ENCODE measurements around the gene GID8. TPM values are rescaled to one million over a fixed set of nuclear protein-coding genes. Genes with fewer than 3 reads are reported as not detected.

The GID8 gene
- total and polyA plus RNA-seq, 9 of the 15 experiments (the other 6 are each of a cell fraction or from before 2014, with no cell fraction given), result 7.5 to 31.6 (median 22.2) TPM

DNA sequence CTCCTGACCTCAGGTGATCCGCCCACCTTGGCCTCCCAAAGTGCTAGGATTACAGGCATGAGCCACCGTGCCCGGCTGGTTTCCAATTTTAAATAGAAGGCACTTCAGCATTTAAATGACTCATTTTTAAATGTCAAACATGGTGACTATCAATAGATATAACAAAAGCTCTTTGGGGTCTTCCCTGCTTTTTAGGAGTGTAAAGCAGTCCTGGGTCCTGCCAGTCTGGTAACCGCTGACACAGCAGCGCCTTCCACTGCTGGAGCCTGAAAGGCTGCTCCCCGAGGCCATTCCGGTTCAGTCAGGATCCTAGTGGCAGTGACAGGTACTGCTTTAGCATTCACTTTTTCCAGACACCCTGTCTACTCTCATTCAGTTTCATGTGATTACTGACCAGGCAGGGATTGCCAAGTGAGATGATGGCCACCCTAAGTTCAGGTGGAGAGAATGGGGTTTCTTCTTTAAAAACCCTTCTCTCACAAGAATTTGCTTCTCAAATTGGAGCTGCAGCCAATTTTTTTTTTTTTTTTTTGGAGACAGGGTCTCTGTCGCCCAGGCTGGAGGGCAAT is 16.7 kb upstream of the GID8 start (continued):
- TF ChIP-seq HNRNPK (IDR thresholded peaks at IDR 0.05; ENCODE audit: low read depth, low read length, poor library complexity, severe bottlenecking), result no peak
- TF ChIP-seq CCAR2 (IDR thresholded peaks at IDR 0.05; ENCODE audit: low read depth, low read length), result no peak
- TF ChIP-seq, protein P1, sequence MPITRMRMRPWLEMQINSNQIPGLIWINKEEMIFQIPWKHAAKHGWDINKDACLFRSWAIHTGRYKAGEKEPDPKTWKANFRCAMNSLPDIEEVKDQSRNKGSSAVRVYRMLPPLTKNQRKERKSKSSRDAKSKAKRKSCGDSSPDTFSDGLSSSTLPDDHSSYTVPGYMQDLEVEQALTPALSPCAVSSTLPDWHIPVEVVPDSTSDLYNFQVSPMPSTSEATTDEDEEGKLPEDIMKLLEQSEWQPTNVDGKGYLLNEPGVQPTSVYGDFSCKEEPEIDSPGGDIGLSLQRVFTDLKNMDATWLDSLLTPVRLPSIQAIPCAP (CRISPR knock-in tag; IDR thresholded peaks at IDR 0.05; ENCODE audit: borderline replicate concordance), result no peak
- no peak for TF ChIP-seq ZNF311 (CRISPR knock-in tag; IDR thresholded peaks at IDR 0.05)
- TF ChIP-seq, protein P2, sequence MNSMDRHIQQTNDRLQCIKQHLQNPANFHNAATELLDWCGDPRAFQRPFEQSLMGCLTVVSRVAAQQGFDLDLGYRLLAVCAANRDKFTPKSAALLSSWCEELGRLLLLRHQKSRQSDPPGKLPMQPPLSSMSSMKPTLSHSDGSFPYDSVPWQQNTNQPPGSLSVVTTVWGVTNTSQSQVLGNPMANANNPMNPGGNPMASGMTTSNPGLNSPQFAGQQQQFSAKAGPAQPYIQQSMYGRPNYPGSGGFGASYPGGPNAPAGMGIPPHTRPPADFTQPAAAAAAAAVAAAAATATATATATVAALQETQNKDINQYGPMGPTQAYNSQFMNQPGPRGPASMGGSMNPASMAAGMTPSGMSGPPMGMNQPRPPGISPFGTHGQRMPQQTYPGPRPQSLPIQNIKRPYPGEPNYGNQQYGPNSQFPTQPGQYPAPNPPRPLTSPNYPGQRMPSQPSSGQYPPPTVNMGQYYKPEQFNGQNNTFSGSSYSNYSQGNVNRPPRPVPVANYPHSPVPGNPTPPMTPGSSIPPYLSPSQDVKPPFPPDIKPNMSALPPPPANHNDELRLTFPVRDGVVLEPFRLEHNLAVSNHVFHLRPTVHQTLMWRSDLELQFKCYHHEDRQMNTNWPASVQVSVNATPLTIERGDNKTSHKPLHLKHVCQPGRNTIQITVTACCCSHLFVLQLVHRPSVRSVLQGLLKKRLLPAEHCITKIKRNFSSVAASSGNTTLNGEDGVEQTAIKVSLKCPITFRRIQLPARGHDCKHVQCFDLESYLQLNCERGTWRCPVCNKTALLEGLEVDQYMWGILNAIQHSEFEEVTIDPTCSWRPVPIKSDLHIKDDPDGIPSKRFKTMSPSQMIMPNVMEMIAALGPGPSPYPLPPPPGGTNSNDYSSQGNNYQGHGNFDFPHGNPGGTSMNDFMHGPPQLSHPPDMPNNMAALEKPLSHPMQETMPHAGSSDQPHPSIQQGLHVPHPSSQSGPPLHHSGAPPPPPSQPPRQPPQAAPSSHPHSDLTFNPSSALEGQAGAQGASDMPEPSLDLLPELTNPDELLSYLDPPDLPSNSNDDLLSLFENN (IDR thresholded peaks at IDR 0.05; ENCODE audit: low read depth in 2 of 2, low read length in 2 of 2), result no peak
- TF ChIP-seq LARP7 (IDR thresholded peaks at IDR 0.05), result no peak
- no peak for TF ChIP-seq ZC3H4 (CRISPR knock-in tag; IDR thresholded peaks at IDR 0.05; ENCODE audit: borderline replicate concordance)
- no peak for TF ChIP-seq ARID4B (CRISPR knock-in tag; IDR thresholded peaks at IDR 0.05)
- TF ChIP-seq ZBTB8A (IDR thresholded peaks at IDR 0.05; ENCODE audit: partially characterized antibody), result no peak
